ENCODE results near the gene NCBP2L. TPM values are rescaled to one million over a fixed set of nuclear protein-coding genes. Genes with fewer than 3 reads are reported as not detected.

The NCBP2L gene
- total and polyA plus RNA-seq, 2 experiments from 2014 or later, result not detected

- no peak for TF ChIP-seq REST (IDR thresholded peaks at IDR 0.05; ENCODE audit: unreplicated experiment)
- no peak for TF ChIP-seq POLR2AphosphoS5 (IDR thresholded peaks at IDR 0.05; ENCODE audit: low read depth)
- no peak for TF ChIP-seq ETS1 (IDR thresholded peaks at IDR 0.05)
- no peak for TF ChIP-seq NANOG (IDR thresholded peaks at IDR 0.05; ENCODE audit: borderline replicate concordance)
Measured at GRCh38 chrX:107730298-107730655, 47.3 kb upstream of the NCBP2L start (continued).

GRCh38 chrX:107730991-107731766 is 46.4 kb upstream of the NCBP2L start:
- Histone ChIP-seq H3K79me2 (replicated peaks; ENCODE audit: insufficient read depth) (no peaks in the 10 kb centered on the region), H3K9me2 (ENCODE audit: insufficient read depth) (no peaks in the 10 kb centered on the region), H3K36me3 (ENCODE audit: insufficient read depth) (no peaks in the 10 kb centered on the region), H3F3A (replicated peaks; ENCODE audit: low read depth) (no peaks in the 10 kb centered on the region), H3K4me2 (peak overlapping the region; percentile 38; the same call in 1 of the 2 replicates), H2AFZ (no peak overlapping the region), H3K27me3 (ENCODE audit: insufficient read depth) (no peaks in the 10 kb centered on the region), H3K27ac (ENCODE audit: low read depth) (no peak overlapping the region), H3K4me3 (no peak overlapping the region), H3K4me1 (ENCODE audit: insufficient read depth) (peaks cover 24% of the 10 kb centered on the region), H4K20me1 (replicated peaks; ENCODE audit: insufficient read depth) (no peaks in the 10 kb centered on the region)
- peak overlapping the region; percentile 89; the same call in 1 of the 2 replicates for H3K27ac Mint-ChIP-seq
- peaks cover 35% of the 10 kb centered on the region for H3K4me1 Mint-ChIP-seq
- DNase-seq (ENCODE audit: low spot score), result no peak
- no peaks in the 10 kb centered on the region for H3K36me3 Mint-ChIP-seq (ENCODE audit: low read depth)
- H3K4me3 Mint-ChIP-seq, result no peak overlapping the region
- H3K27me3 Mint-ChIP-seq (ENCODE audit: insufficient read depth, low read depth, poor library complexity), result peaks cover 2% of the 10 kb centered on the region
- no peaks in the 10 kb centered on the region for H3K9me3 Mint-ChIP-seq
- no peak for ATAC-seq
- TF ChIP-seq STAT1 (IDR thresholded peaks at IDR 0.05; ENCODE audit: unreplicated experiment), result no peak
- TF ChIP-seq CREB1 (CRISPR knock-in tag; IDR thresholded peaks at IDR 0.05; ENCODE audit: low read depth), result no peak
- no peak for TF ChIP-seq EZH2 (IDR thresholded peaks at IDR 0.05; ENCODE audit: low read depth, unreplicated experiment)
- no peak for TF ChIP-seq JUNB (IDR thresholded peaks at IDR 0.05; ENCODE audit: unreplicated experiment)
- TF ChIP-seq ZNF331 (CRISPR knock-in tag; IDR thresholded peaks at IDR 0.05; ENCODE audit: low read depth), result no peak
- TF ChIP-seq POLR2AphosphoS5 (IDR thresholded peaks at IDR 0.05; ENCODE audit: low read depth), result no peak
- no peak for TF ChIP-seq REST (IDR thresholded peaks at IDR 0.05; ENCODE audit: unreplicated experiment)
- no peak for TF ChIP-seq EZH2phosphoT487 (IDR thresholded peaks at IDR 0.05; ENCODE audit: unreplicated experiment)
- TF ChIP-seq ETS1 (IDR thresholded peaks at IDR 0.05), result no peak
- no peak for TF ChIP-seq ZNF114 (CRISPR knock-in tag; IDR thresholded peaks at IDR 0.05)
- no peak for TF ChIP-seq CTCF (conservative IDR thresholded peaks at IDR 0.05; ENCODE audit: low read depth in 2 of 2)

All from GM23338 (cell line).